Parathyroid adenoma (tissue), 2 donors: ENCODE data around the gene MAN2A1.

Source experiments
- H2AFZ ChIP-seq: fragments of 300-600 bp; sonication (generic); one replicate; pipeline ENCODE4 v1.7.0; 2017; ENCODE audit warnings: antibody characterized with exemption, mild to moderate bottlenecking
- H3K27ac ChIP-seq: fragments of 300-600 bp; sonication (generic); one replicate; pipeline ENCODE4 v1.7.0; 2017
- H3K27me3 ChIP-seq: fragments of 300-600 bp; sonication (generic); one replicate; pipeline ENCODE4 v1.7.0; 2017; ENCODE audit warnings: low read length; ENCODE audit not compliant: control insufficient read depth, insufficient read depth
- H3K36me3 ChIP-seq: fragments of 300-600 bp; sonication (generic); one replicate; pipeline ENCODE4 v1.7.0; 2017; ENCODE audit warnings: low read length; ENCODE audit not compliant: control insufficient read depth, insufficient read depth
- H3K4me1 ChIP-seq: fragments of 300-600 bp; sonication (generic); one replicate; pipeline ENCODE4 v1.7.0; 2017; ENCODE audit warnings: control low read depth
- H3K4me2 ChIP-seq: fragments of 300-600 bp; sonication (generic); one replicate; pipeline ENCODE4 v1.7.0; 2017; ENCODE audit warnings: low read length
- H3K4me3 ChIP-seq: fragments of 300-600 bp; sonication (generic); one replicate; pipeline ENCODE4 v1.7.0; 2017; ENCODE audit warnings: low read depth, low read length
- H3K79me2 ChIP-seq: fragments of 300-600 bp; sonication (generic); one replicate; pipeline ENCODE4 v1.7.0; 2017; ENCODE audit warnings: control low read depth
- H3K9ac ChIP-seq: fragments of 300-600 bp; sonication (generic); one replicate; pipeline ENCODE4 v1.7.0; 2017; ENCODE audit warnings: mild to moderate bottlenecking
- H3K9me3 ChIP-seq: fragments of 300-600 bp; sonication (generic); one replicate; pipeline ENCODE4 v1.7.0; 2017; ENCODE audit warnings: low read length; ENCODE audit not compliant: control insufficient read depth
- CTCF ChIP-seq: fragments of 300-600 bp; sonication (generic); IDR thresholded peaks from one replicate; pipeline ENCODE4 v1.7.0; 2017; ENCODE audit warnings: antibody characterized with exemption, mild to moderate bottlenecking
- donor health status: primary hyperparathyroidism.

Gene MAN2A1

GRCh38 chr5:109674596-109674995 is 15.1 kb upstream of the MAN2A1 start:
- Histone ChIP-seq H3K4me2 (no peak overlapping the region), H3K4me3 (no peak overlapping the region), H3K9me3 (no peaks in the 10 kb centered on the region), H3K27me3 (no peaks in the 10 kb centered on the region), H2AFZ (no peak overlapping the region), H3K4me1 (no peaks in the 10 kb centered on the region), H3K9ac (no peak overlapping the region), H3K36me3 (no peaks in the 10 kb centered on the region), H3K79me2 (no peaks in the 10 kb centered on the region), H3K27ac (no peak overlapping the region)
- no peak for TF ChIP-seq CTCF

GRCh38 chr5:109676920-109677319 is 12.8 kb upstream of the MAN2A1 start:
- Histone ChIP-seq H3K79me2 (no peaks in the 10 kb centered on the region), H3K27ac (no peak overlapping the region), H2AFZ (no peak overlapping the region), H3K27me3 (no peaks in the 10 kb centered on the region), H3K4me2 (no peak overlapping the region), H3K9me3 (no peaks in the 10 kb centered on the region), H3K9ac (no peak overlapping the region), H3K36me3 (no peaks in the 10 kb centered on the region), H3K4me3 (no peak overlapping the region), H3K4me1 (no peaks in the 10 kb centered on the region)
- TF ChIP-seq CTCF, result no peak

- no peak overlapping the region for H3K4me2 ChIP-seq
Observed at GRCh38 chr5:109678447-109678846, 11.3 kb upstream of the MAN2A1 start.

GRCh38 chr5:109681763-109682162 is 8.0 kb upstream of the MAN2A1 start:
- H3K4me2 ChIP-seq, result no peak overlapping the region
- no peak for TF ChIP-seq CTCF
- H3K9me3 ChIP-seq, result no peaks in the 10 kb centered on the region
- H3K4me1 ChIP-seq, result no peaks in the 10 kb centered on the region
- H3K79me2 ChIP-seq, result no peaks in the 10 kb centered on the region
- no peak overlapping the region for H3K27ac ChIP-seq
- H2AFZ ChIP-seq, result no peak overlapping the region
- no peaks in the 10 kb centered on the region for H3K36me3 ChIP-seq
- H3K9ac ChIP-seq, result no peak overlapping the region
- no peak overlapping the region for H3K4me3 ChIP-seq
- H3K27me3 ChIP-seq, result no peaks in the 10 kb centered on the region

More at GRCh38 chr5:109678447-109678846, 11.3 kb upstream of the MAN2A1 start:
- Histone ChIP-seq H3K79me2 (no peaks in the 10 kb centered on the region), H3K27me3 (no peaks in the 10 kb centered on the region), H3K4me1 (no peaks in the 10 kb centered on the region), H3K9ac (no peak overlapping the region), H3K4me3 (no peak overlapping the region), H3K9me3 (no peaks in the 10 kb centered on the region), H3K27ac (no peak overlapping the region), H3K36me3 (no peaks in the 10 kb centered on the region), H2AFZ (no peak overlapping the region)
- TF ChIP-seq CTCF, result no peak

- Histone ChIP-seq H3K4me2 (no peak overlapping the region), H3K79me2 (no peaks in the 10 kb centered on the region), H2AFZ (no peak overlapping the region), H3K4me3 (no peak overlapping the region), H3K27me3 (no peaks in the 10 kb centered on the region), H3K36me3 (no peaks in the 10 kb centered on the region), H3K9me3 (no peaks in the 10 kb centered on the region), H3K9ac (no peak overlapping the region), H3K4me1 (no peaks in the 10 kb centered on the region), H3K27ac (no peak overlapping the region)
- TF ChIP-seq CTCF, result no peak
Observed at GRCh38 chr5:109682383-109682782, 7.3 kb upstream of the MAN2A1 start.
